T47D (cell line): ENCODE results near the gene TSHZ2.

ENCODE experiments used
- DNase-seq, 2 experiments: peaks; one replicate each; pipeline versions ENCODE4 v3.0.0 to v3.0.0-alpha.2; 2011 to 2012; ENCODE audit warnings: low read depth in 1 of 2, low spot score in 1 of 2
- JUND ChIP-seq: IDR thresholded peaks from 2 replicates; pipeline ENCODE4 v1.6.1; 2012; ENCODE audit warnings: low read depth
- in situ Hi-C: cut with HindIII; loops from 2 replicates; pipeline ENCODE4 v1.10.0; 2016; ENCODE audit warnings: low sequenced_read_pairs, low pct_unique_long_range_greater_than_20kb

TSHZ2 gene

GRCh38 chr20:53216856-53217576 is 244.9 kb downstream of the TSHZ2 start:
- in situ Hi-C loops, result no loop called here
- DNase-seq, result peak; percentile 48 to 69
- TF ChIP-seq JUND, result no peak

DNA sequence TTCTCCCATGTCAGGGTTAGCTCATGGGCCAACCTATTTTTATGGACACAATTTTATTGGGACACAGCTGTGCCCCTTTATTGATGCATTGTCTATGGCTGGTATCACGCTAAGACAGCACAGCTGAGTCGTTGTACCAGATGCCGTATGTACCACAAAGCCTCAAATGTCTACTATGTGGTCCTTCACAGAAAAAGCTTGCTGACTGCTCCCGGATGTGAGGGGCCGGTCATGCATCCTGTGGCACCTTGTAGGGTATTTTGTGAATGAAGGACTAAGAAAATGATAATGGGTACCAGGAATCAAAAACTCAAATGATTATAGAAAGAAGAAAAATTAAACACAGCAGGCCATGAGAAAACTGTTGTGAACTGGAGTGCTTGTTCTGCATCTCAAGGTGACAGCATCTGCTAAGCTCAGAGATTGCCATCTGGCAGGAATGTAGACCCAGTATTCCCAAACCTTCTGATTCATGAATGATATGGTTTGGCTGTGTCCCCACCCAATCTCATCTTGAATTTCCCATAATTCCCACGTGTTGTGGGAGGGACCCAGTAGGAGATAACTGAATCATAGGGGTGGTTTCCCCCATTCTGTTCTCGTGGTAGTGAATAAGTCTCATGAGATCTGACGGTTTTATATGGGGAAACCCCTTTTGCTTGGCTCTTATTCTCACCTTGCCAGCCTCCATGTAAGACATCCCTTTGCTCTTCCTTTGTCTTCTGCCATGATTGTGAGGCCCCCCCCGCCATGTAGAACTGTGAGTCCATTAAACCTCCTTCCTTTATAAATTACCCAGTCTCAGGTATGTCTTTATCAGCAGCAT is 248.5 kb downstream of the TSHZ2 start:
- no peak for DNase-seq
- no peak for TF ChIP-seq JUND
- in situ Hi-C loops, result no loop called here

- in situ Hi-C loops, result no loop called here
- no peak for TF ChIP-seq JUND
- no peak for DNase-seq
These were observed 249.6 kb downstream of the TSHZ2 start for GRCh38 chr20:53221731-53222130.

DNA sequence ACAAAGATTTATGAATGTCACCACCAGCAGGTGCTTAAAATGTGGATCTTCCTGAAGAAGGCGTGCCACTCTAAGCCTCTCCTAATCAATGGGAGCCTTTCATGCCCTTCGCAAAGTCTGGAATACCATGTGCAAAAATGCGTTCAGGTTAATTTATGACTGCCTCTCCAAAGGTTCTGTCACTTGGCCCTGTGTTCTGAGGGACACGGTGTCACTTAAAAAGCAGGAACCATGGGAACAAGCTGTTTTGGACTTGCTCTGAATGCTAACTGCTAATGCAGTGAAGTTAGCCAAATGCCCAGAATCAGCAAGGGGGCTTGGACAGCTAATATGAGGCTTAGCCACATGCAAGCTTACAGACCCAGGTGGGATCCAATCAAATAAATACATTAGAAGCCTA is 250.3 kb downstream of the TSHZ2 start:
- TF ChIP-seq JUND, result no peak
- in situ Hi-C loops, result no loop called here
- no peak for DNase-seq

- DNase-seq, result no peak
- in situ Hi-C loops, result no loop called here
- TF ChIP-seq JUND, result no peak
These were observed 250.8 kb downstream of the TSHZ2 start for GRCh38 chr20:53222932-53223331.

- no peak for DNase-seq
- no peak for TF ChIP-seq JUND
- in situ Hi-C loops, result no loop called here
These were observed 251.5 kb downstream of the TSHZ2 start for GRCh38 chr20:53223626-53224172.

GRCh38 chr20:53224851-53225250 is 252.7 kb downstream of the TSHZ2 start:
- TF ChIP-seq JUND, result no peak
- no peak for DNase-seq
- in situ Hi-C loops, result no loop called here

DNA sequence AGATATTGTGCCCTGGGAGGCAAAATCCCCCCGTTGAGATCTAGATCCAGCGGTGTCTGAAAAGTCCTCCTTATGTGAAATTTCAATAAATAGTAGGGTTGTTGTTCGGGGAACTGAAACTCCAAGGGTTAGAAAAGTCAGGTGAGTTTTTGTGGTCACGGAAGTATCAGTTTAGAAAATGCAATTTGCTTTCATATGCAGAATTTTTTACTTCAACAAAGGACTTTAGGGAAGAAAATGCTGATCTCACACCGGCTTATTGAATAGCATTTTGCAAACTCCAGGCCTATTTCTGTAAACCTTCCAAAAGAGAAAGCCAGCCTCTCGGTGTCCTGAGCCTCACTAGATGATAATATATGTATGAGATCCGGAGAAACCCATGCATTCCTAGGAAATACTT is 254.7 kb downstream of the TSHZ2 start:
- no peak for TF ChIP-seq JUND
- in situ Hi-C loops, result no loop called here
- no peak for DNase-seq

DNA sequence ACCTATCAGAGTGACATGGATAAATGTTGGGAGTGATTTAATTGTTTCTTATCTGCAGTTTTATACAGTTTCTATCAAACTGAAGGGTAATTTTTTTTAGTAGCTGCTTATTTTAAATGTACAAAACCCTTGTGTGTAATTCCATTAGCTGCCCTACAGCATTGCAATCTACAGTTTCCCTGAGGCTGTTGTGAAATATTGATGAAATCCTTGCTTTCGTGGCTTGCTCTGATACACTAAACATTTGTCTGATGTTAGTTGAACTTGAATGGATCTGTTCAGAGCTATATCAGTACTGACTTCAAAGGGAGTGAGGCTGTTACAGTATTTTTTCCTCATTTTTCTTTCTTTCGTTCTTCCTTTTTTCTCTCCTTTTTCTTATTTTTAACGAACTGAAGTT is 255.4 kb downstream of the TSHZ2 start:
- TF ChIP-seq JUND, result no peak
- DNase-seq, result no peak
- in situ Hi-C loops, result no loop called here

GRCh38 chr20:53231061-53231460 is 258.9 kb downstream of the TSHZ2 start:
- no peak for TF ChIP-seq JUND
- DNase-seq, result no peak
- in situ Hi-C loops, result no loop called here

DNA sequence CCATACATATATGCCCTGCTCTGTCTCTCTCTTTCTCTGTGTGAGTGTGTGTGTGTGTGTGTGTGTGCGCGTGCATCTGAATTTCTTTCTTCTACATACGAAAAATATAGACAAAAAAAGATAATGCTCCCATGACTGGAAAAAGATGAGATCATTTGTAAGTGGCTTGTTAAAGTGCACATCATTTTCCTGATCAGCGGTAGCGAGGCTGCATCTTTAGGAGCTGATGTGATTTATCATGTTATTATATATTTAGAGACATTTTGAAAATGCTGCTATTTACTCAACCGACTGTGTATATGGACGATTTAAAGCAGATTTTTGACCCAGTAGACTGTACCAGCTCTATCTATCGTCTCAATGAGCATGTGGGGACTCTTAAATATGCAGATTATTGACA is 265.3 kb downstream of the TSHZ2 start:
- in situ Hi-C loops, result no loop called here
- no peak for DNase-seq
- no peak for TF ChIP-seq JUND

GRCh38 chr20:53238121-53238660 is 266.0 kb downstream of the TSHZ2 start:
- no peak for TF ChIP-seq JUND
- no peak for DNase-seq
- in situ Hi-C loops, result no loop called here

DNA sequence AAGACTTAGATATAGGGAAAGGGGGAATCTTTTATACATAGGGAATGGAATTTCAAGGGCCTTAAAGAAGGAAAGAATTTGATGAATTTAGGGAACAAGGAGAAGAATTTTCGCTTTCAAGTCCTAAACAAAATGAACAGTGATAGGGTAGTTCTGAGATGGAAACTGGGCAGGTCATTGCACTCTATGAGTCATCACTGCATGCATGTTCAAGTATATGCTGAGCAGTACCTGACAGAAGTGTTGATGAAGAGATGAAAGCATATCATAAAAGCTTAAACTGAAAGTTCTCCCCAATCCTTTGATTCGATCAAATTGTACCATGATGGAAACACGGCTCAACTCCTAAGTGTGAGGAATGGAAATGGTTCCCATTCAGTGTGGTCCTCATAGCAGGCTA is 271.0 kb downstream of the TSHZ2 start:
- no peak for DNase-seq
- in situ Hi-C loops, result no loop called here
- TF ChIP-seq JUND, result no peak
